HG03045 (cell line): ENCODE results near the gene BUD23.

Experiments used
- ATAC-seq: cut with Tn5 transposase; IDR thresholded peaks from one replicate; pipeline ENCODE4 v1.9.1; 2021; ENCODE audit warnings: mild to moderate bottlenecking, moderate library complexity; ENCODE audit not compliant: unreplicated experiment

BUD23 gene

DNA sequence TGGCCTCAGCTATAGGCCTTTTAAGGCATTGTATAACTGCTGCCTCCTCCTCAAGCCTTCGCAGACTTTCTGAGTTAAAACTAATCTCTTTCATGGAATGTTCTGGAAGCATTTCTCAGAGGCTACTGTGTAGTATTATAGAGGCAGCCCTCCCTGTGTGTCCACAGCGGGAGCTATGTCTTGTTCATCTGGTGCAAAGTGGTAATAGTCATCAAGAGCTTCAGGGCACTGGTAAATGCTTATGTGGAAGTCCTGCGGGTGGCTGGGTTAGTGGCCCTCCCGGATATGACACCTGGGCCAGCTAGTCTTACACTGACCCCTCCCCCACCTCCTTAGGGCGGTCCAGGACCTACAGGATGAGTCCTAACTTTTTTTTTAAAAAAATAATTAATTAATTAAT lies 57.4 kb downstream of the BUD23 start:
- no peak for ATAC-seq

GRCh38 chr7:73741600-73741999 lies 58.2 kb downstream of the BUD23 start:
- no peak for ATAC-seq

- no peak for ATAC-seq
Measured at GRCh38 chr7:73742338-73742752, 58.9 kb downstream of the BUD23 start.

DNA sequence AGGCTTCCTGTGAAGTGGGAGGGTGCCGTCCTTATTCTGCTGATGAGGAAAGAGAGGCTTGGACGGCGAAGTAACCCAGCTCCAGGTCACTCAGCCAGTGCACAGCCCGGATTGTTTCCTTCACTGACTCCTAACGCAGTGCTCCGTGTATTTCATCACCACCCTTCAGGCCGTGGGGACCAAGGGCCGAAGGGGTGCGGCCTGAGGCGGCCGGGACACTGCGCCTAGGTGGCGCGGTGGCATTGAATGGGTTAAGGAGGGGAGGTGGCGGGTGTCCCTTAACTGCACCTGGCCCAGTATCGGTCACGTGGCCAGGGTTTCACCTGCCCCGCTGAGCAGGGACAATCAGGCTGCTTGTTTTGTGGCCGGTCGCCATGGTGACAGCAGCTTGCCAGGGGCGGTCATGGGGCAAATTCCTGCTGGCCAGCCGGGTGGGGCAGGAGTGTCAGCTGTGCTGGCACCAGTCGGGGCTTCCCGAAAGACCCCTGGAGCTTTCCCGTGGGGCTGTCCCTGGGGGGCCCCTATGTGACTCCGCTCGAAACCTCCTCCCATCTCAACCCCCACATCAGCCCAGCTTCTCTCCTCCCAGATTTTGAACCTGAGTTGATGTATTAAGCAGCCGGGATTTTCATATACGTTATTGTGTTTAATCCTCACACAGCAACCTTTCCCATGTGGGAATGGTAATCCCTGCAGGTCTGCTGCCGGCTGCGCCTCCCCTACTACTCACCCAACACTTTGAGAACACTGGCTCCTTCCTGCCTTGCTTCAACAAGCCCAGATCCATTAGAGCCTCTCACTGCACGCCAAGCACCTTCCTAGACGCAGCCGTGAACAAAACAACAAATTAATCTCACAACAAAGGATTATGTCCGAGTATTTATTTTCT lies 59.6 kb downstream of the BUD23 start:
- ATAC-seq = no peak

DNA sequence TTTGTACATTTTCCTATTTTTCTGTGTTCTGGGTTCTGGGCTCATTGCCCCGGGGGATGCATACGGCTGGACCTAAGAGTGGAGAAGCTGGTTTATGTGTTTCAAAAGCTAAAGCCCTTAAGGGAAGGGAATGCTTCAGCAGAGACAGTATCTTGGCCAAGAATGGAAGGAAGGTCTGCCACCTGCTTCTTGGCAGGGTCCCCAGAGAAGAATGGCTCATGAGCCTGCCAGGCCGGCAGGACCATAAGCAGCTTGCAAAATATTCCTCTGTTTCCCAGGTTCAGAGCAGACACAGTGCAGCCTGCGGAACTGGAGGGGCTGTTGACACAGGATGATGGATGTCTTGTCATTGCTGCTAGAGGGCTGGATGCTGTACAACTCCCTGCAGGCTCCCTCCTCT lies 63.0 kb downstream of the BUD23 start:
- no peak for ATAC-seq
